Liver (tissue), 9 donors: Measurements from ENCODE around the gene ZNF827. TPM values are rescaled to one million over a fixed set of nuclear protein-coding genes. Genes with fewer than 3 reads are reported as not detected.

ENCODE experiments used
- DNase-seq: peaks from one replicate; pipeline ENCODE4 v3.0.0-alpha.2; 2017; ENCODE audit warnings: low spot score
- H3K27ac ChIP-seq, 2 donors: one replicate each; pipeline ENCODE4 v1.7.0; 2013; ENCODE audit warnings: inconsistent platforms in 2 of 2, low read length in 2 of 2, control low read depth in 1 of 2, low read depth in 1 of 2, mild to moderate bottlenecking in 1 of 2
- H3K27me3 ChIP-seq, 4 donors: one replicate each; pipeline versions ENCODE4 v1.6.1 to v1.7.0; 2013; ENCODE audit warnings: low read length in 3 of 4, inconsistent platforms in 1 of 4, mild to moderate bottlenecking in 1 of 4, moderate library complexity in 1 of 4; ENCODE audit not compliant: control insufficient read depth in 4 of 4, insufficient read depth in 4 of 4
- H3K36me3 ChIP-seq, 4 donors: one replicate each; pipeline versions ENCODE4 v1.6.1 to v1.7.0; 2013; ENCODE audit warnings: low read length in 3 of 4, mild to moderate bottlenecking in 3 of 4, low read depth in 1 of 4, moderate library complexity in 1 of 4; ENCODE audit not compliant: control insufficient read depth in 4 of 4, insufficient read depth in 3 of 4
- H3K4me1 ChIP-seq, 4 donors: one replicate each; pipeline versions ENCODE4 v1.6.1 to v1.7.0; 2013; ENCODE audit warnings: low read length in 3 of 4, mild to moderate bottlenecking in 3 of 4, moderate library complexity in 1 of 4; ENCODE audit not compliant: control insufficient read depth in 4 of 4, insufficient read depth in 4 of 4
- H3K4me3 ChIP-seq, 3 donors: one replicate each; pipeline versions ENCODE4 v1.6.1 to v1.7.0; 2013; ENCODE audit warnings: low read length in 3 of 3, control low read depth in 1 of 3, low read depth in 1 of 3, mild to moderate bottlenecking in 1 of 3
- H3K9ac ChIP-seq, 2 donors: one replicate each; pipeline ENCODE4 v1.7.0; 2013; ENCODE audit warnings: low read length in 2 of 2, mild to moderate bottlenecking in 2 of 2, moderate library complexity in 2 of 2, control low read depth in 1 of 2, low read depth in 1 of 2
- H3K9me3 ChIP-seq, 4 donors: one replicate each; pipeline versions ENCODE4 v1.6.1 to v1.7.0; 2013; ENCODE audit warnings: low read length in 3 of 4; ENCODE audit not compliant: control insufficient read depth in 4 of 4
- CTCF ChIP-seq: fragments of 150-350 bp; IDR thresholded peaks from 2 replicates; pipeline ENCODE4 v1.5.1; 2017; ENCODE audit warnings: improper control_type of control experiment, low read depth, low read length; ENCODE audit not compliant: missing input control
- EGR1 ChIP-seq, 2 donors: IDR thresholded peaks; 2 replicates each; pipeline ENCODE4 v1.6.1; 2016 to 2018; ENCODE audit warnings: antibody characterized with exemption in 2 of 2, low read depth in 2 of 2
- FOXA1 ChIP-seq: IDR thresholded peaks from 2 replicates; pipeline ENCODE4 v1.6.1; 2016; ENCODE audit warnings: antibody characterized with exemption
- FOXA2 ChIP-seq: IDR thresholded peaks from 2 replicates; pipeline ENCODE4 v1.6.1; 2016; ENCODE audit warnings: antibody characterized with exemption
- GABPA ChIP-seq, 2 donors: IDR thresholded peaks in 1 of 2; conservative IDR thresholded peaks in 1 of 2; 2 replicates each; pipeline ENCODE4 v1.6.1; 2016; ENCODE audit warnings: antibody characterized with exemption in 2 of 2, mild to moderate bottlenecking in 1 of 2, moderate library complexity in 1 of 2
- HNF4A ChIP-seq, 2 donors: conservative IDR thresholded peaks; 2 replicates each; pipeline ENCODE4 v1.6.1; 2016; ENCODE audit warnings: antibody characterized with exemption in 2 of 2, mild to moderate bottlenecking in 2 of 2
- HNF4G ChIP-seq: IDR thresholded peaks from 2 replicates; pipeline ENCODE4 v1.6.1; 2016; ENCODE audit warnings: antibody characterized with exemption
- JUND ChIP-seq, 2 donors: IDR thresholded peaks; 2 replicates each; pipeline ENCODE4 v1.6.1; 2016; ENCODE audit warnings: antibody characterized with exemption in 2 of 2
- MAX ChIP-seq: IDR thresholded peaks from 2 replicates; pipeline ENCODE4 v1.6.1; 2016; ENCODE audit warnings: antibody characterized with exemption
- NR2F2 ChIP-seq: IDR thresholded peaks from 2 replicates; pipeline ENCODE4 v1.6.1; 2016; ENCODE audit warnings: antibody characterized with exemption
- RAD21 ChIP-seq, 2 donors: IDR thresholded peaks; 2 replicates each; pipeline ENCODE4 v1.6.1; 2016; ENCODE audit warnings: antibody characterized with exemption in 2 of 2, mild to moderate bottlenecking in 2 of 2
- RXRA ChIP-seq, 2 donors: IDR thresholded peaks; 2 replicates each; pipeline ENCODE4 v1.6.1; 2017 to 2018; ENCODE audit warnings: antibody characterized with exemption in 2 of 2, mild to moderate bottlenecking in 1 of 2
- SP1 ChIP-seq: IDR thresholded peaks from 2 replicates; pipeline ENCODE4 v1.6.1; 2018; ENCODE audit warnings: antibody characterized with exemption, mild to moderate bottlenecking
- TAF1 ChIP-seq: conservative IDR thresholded peaks from 2 replicates; pipeline ENCODE4 v1.6.1; 2016; ENCODE audit warnings: antibody characterized with exemption, mild to moderate bottlenecking
- YY1 ChIP-seq: IDR thresholded peaks from 2 replicates; pipeline ENCODE4 v1.6.1; 2016; ENCODE audit warnings: antibody characterized with exemption, mild to moderate bottlenecking
- ZBTB33 ChIP-seq: IDR thresholded peaks from 2 replicates; pipeline ENCODE4 v1.6.1; 2016; ENCODE audit warnings: antibody characterized with exemption
- WGBS: extraction: QIAGEN DNeasy Blood & Tissue Kit; methylation state at CpG from one replicate; pipeline ENCODE4 v1.1.7; 2013; 5-methylcytosine and 5-hydroxymethylcytosine counted together
- polyA plus RNA-seq, 2 donors: library from polyadenylated mRNA; stranded (reverse) in 1 of 2; unstranded in 1 of 2; fragments of 200-250 nt in 1 of 2; fragments of >200 nt in 1 of 2; fragmentation: Nextera tagmentation in 1 of 2; extraction: Ambion mirVana in 1 of 2; gene quantifications; one replicate each; pipeline versions ENCODE4 v1.2.1 to v1.2.3, GENCODE V29; 2013 to 2015
- total RNA-seq, 2 donors: library from RNA; depleted of rRNA; stranded (reverse); fragments of >200 nt; gene quantifications; one replicate each; pipeline ENCODE4 v1.2.3, GENCODE V29; 2014
- TF ChIP-seq, protein P1 (sequence below): IDR thresholded peaks from 2 replicates; pipeline ENCODE4 v1.6.1; 2016; ENCODE audit warnings: antibody characterized with exemption
- TF ChIP-seq, protein P2 (sequence below): IDR thresholded peaks from 2 replicates; pipeline ENCODE4 v1.6.1; 2016; ENCODE audit warnings: antibody characterized with exemption, mild to moderate bottlenecking
- donor health status: healthy.
- donor health status: healthy.
- donor health status: healthy.
- donor health status: healthy.
- donor health status: healthy.

The ZNF827 gene
- total and polyA plus RNA-seq, 4 donors = 0.46 to 2.9 (median 1.2) TPM

DNA sequence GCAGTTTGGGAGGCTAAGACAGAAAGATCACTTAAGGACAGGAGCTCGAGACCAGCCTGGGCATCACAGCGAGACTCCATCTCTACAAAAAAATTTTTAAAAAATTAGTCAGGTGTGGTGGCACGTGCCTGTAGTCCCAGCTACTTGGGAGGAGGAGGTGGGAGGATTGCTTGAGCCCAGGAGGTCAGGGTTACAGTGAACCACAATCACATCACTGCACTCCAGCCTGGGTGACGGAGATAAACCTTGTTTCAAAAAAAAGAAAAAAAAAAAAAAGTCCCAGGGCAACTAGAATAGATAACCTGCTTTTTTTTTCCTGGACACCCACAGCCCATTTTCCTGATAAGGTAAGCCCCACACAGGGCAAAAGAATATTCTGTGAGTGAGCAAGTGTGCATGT is 162.4 kb downstream of the ZNF827 start:
- H3K27me3 ChIP-seq = no peaks in the 10 kb centered on the region
- no peak overlapping the region for H3K9ac ChIP-seq
- H3K9me3 ChIP-seq = no peaks in the 10 kb centered on the region
- H3K4me1 ChIP-seq = no peaks in the 10 kb centered on the region
- H3K36me3 ChIP-seq = no peaks in the 10 kb centered on the region
- no peak for DNase-seq
- TF ChIP-seq, protein P1, sequence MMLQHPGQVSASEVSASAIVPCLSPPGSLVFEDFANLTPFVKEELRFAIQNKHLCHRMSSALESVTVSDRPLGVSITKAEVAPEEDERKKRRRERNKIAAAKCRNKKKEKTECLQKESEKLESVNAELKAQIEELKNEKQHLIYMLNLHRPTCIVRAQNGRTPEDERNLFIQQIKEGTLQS = no peak
- TF ChIP-seq RXRA (IDR thresholded peaks at IDR 0.05) (no peak), FOXA2 (no peak), SP1 (no peak), RAD21 (IDR thresholded peaks at IDR 0.05) (no peak), FOXA1 (no peak), JUND (IDR thresholded peaks at IDR 0.05) (no peak), ZBTB33 (no peak), MAX (no peak), EGR1 (IDR thresholded peaks at IDR 0.05; ENCODE audit: low read depth in 2 of 2) (no peak), HNF4A (conservative IDR thresholded peaks at IDR 0.05) (no peak), GABPA (IDR thresholded peaks at IDR 0.05 in 1 of 2, conservative IDR thresholded peaks at IDR 0.05 in 1 of 2) (no peak), CTCF (no peak), TAF1 (no peak), YY1 (no peak), HNF4G (no peak)
- TF ChIP-seq, protein P2, sequence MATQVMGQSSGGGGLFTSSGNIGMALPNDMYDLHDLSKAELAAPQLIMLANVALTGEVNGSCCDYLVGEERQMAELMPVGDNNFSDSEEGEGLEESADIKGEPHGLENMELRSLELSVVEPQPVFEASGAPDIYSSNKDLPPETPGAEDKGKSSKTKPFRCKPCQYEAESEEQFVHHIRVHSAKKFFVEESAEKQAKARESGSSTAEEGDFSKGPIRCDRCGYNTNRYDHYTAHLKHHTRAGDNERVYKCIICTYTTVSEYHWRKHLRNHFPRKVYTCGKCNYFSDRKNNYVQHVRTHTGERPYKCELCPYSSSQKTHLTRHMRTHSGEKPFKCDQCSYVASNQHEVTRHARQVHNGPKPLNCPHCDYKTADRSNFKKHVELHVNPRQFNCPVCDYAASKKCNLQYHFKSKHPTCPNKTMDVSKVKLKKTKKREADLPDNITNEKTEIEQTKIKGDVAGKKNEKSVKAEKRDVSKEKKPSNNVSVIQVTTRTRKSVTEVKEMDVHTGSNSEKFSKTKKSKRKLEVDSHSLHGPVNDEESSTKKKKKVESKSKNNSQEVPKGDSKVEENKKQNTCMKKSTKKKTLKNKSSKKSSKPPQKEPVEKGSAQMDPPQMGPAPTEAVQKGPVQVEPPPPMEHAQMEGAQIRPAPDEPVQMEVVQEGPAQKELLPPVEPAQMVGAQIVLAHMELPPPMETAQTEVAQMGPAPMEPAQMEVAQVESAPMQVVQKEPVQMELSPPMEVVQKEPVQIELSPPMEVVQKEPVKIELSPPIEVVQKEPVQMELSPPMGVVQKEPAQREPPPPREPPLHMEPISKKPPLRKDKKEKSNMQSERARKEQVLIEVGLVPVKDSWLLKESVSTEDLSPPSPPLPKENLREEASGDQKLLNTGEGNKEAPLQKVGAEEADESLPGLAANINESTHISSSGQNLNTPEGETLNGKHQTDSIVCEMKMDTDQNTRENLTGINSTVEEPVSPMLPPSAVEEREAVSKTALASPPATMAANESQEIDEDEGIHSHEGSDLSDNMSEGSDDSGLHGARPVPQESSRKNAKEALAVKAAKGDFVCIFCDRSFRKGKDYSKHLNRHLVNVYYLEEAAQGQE = no peak
- no peak overlapping the region for H3K27ac ChIP-seq
- WGBS = 96% methylated on average over 4 of the region's 4 CpGs
- no peak overlapping the region for H3K4me3 ChIP-seq

DNA sequence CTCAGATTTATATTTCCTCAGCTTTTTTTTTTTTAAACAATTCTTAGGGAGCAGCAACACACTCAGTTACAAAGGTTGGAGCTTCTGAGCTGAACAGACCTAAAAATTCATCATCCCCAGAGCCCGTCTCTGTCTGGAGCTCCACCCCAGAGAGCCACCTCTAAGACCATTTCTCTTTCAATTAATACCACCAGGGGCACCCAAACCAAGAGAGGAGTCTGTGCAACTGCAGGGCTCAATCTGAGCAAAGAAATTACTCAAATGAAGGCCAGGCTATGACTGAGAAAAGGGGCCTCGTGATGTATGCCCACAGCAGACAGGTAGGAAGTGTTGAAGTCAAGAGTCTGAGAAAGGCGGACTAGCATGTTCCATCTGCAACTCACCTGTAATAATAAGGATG is 163.2 kb downstream of the ZNF827 start:
- WGBS = 95% methylated on average over 3 of the region's 3 CpGs

More for the DNA sequence above, 163.2 kb downstream of the ZNF827 start:
- no peaks in the 10 kb centered on the region for H3K9me3 ChIP-seq
- no peak overlapping the region for H3K27ac ChIP-seq
- no peak overlapping the region for H3K9ac ChIP-seq
- no peaks in the 10 kb centered on the region for H3K36me3 ChIP-seq
- no peak for TF ChIP-seq YY1
- TF ChIP-seq FOXA1 = no peak
- no peak for TF ChIP-seq NR2F2
- TF ChIP-seq TAF1 = no peak
- no peak for TF ChIP-seq HNF4A (conservative IDR thresholded peaks at IDR 0.05)
- no peak for TF ChIP-seq FOXA2
- no peak for TF ChIP-seq RXRA (IDR thresholded peaks at IDR 0.05)
- TF ChIP-seq EGR1 (IDR thresholded peaks at IDR 0.05; ENCODE audit: low read depth in 2 of 2) = no peak
- TF ChIP-seq, protein P2 = no peak
- no peak for TF ChIP-seq MAX
- no peak for TF ChIP-seq RAD21 (IDR thresholded peaks at IDR 0.05)
- no peak for TF ChIP-seq JUND (IDR thresholded peaks at IDR 0.05)
- no peaks in the 10 kb centered on the region for H3K4me1 ChIP-seq
- no peak for DNase-seq
- no peak overlapping the region for H3K4me3 ChIP-seq
- H3K27me3 ChIP-seq = no peaks in the 10 kb centered on the region
